Natural killer cell treated with Interleukin-12 subunit alpha and Interleukin-12 subunit beta and Interleukin-15 and Interleukin-18, amount 100 ng/mL, for 72 hours (primary cell): ENCODE data around the gene KNSTRN. TPM values are rescaled to one million over a fixed set of nuclear protein-coding genes. Genes with fewer than 3 reads are reported as not detected.

ENCODE experiments used
- ATAC-seq, 2 donors: fragments of 150-1000 bp; cut with Tn5 transposase in 1 of 2; sonication (Bioruptor Pico), chemical (Tn5 transposase) in 1 of 2; 2 replicates each; pipeline ENCODE4 v1.10.0; 2021
- DNase-seq: peaks from one replicate; pipeline ENCODE4 v3.0.0; 2022; ENCODE audit warnings: low spot score
- H3K27ac Mint-ChIP-seq, 2 donors: 1 replicate in 1 of 2; 2 replicates in 1 of 2; pipeline ENCODE4 v1.8.0; 2022; ENCODE audit warnings: mixed read lengths in 2 of 2, mild to moderate bottlenecking in 1 of 2, moderate library complexity in 1 of 2
- H3K27me3 Mint-ChIP-seq, 2 donors: 1 replicate in 1 of 2; 2 replicates in 1 of 2; pipeline ENCODE4 v1.8.0; 2022; ENCODE audit warnings: mixed read lengths in 2 of 2
- H3K36me3 Mint-ChIP-seq: one replicate; pipeline ENCODE4 v1.8.0; 2022; ENCODE audit warnings: mixed read lengths
- H3K4me1 Mint-ChIP-seq, 2 donors: 1 replicate in 1 of 2; 2 replicates in 1 of 2; pipeline ENCODE4 v1.8.0; 2022; ENCODE audit warnings: low read depth in 2 of 2, mixed read lengths in 2 of 2, mild to moderate bottlenecking in 1 of 2
- H3K4me3 Mint-ChIP-seq: one replicate; pipeline ENCODE4 v1.8.0; 2022; ENCODE audit warnings: mixed read lengths
- H3K9me3 Mint-ChIP-seq: 2 replicates; pipeline ENCODE4 v1.8.0; 2022; ENCODE audit warnings: mixed read lengths
- total RNA-seq, 2 donors: library from RNA; stranded (reverse); gene quantifications; one replicate each; pipeline ENCODE4 v1.2.3, GENCODE V29; 2022

KNSTRN gene
- total RNA-seq, 2 donors from 2014 or later, result 32.4 to 75.1 TPM

DNA sequence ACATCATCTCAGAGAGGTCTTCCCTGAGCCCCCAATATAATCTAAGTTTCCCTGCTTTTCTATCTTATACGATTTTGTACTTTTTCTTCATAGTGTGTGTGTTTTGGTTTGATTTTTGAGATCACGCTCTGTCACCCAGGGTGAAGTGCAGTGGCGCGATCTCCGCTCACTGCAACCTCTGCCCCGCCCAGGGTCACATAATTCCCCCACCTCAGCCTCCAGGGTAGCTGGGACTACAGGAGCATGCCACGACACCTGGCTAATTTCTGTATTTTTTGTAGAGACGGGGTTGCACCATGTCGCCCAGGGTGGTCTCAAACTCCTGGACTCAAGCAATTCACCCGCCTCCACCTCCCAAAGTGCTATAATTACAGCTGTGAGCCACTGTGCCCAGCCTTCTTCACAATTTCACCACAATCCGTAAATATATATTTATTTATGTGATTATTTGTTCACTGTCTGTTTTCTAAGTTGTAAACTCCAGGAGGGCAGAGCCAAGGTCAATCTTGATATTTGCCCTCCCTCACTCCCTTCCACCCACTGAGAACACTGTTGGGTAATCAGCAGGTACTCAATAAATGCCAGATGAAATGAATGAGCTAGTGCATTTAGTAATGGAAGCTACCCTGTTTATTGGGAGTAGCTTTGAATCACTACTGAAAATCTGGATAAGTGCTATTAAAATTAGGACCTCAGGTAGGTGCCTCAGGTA, 547 bp upstream of the KNSTRN start:
- no peak for DNase-seq
- H3K27me3 Mint-ChIP-seq, result no peaks in the 10 kb centered on the region
- H3K27ac Mint-ChIP-seq, result peak overlapping the region; percentile 72 to 91
- H3K36me3 Mint-ChIP-seq, result peaks cover 5% of the 10 kb centered on the region
- peaks cover 15 to 21% of the 10 kb centered on the region in 2 donors for H3K4me1 Mint-ChIP-seq
- H3K9me3 Mint-ChIP-seq, result no peaks in the 10 kb centered on the region
- ATAC-seq, result no peak
- H3K4me3 Mint-ChIP-seq, result no peak overlapping the region

DNA sequence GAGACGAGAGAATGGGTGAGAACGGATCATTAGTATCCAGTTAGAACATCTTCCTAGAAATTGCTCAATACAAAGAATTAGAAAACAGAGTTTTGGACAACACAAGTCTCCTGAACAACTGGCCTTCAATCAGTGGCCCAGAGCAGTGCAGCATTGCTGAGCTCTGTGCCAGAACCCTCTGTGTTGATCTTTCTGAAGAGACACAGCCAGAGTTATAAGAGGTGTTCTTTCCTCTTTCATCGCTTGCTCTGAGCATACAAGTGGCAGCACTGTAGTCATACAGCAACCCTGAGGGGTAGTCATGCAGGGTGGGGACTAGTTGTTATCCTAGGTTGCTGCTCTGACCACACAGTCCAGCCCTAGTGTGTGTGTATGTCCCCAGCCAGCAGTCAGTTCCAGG, 4.0 kb downstream of the KNSTRN start:
- DNase-seq (no peak), ATAC-seq (no peak)
- no peaks in the 10 kb centered on the region for H3K9me3 Mint-ChIP-seq
- peaks cover 15 to 21% of the 10 kb centered on the region in 2 donors for H3K4me1 Mint-ChIP-seq
- peaks cover 16% of the 10 kb centered on the region for H3K36me3 Mint-ChIP-seq
- H3K27me3 Mint-ChIP-seq, result no peaks in the 10 kb centered on the region
- no peak overlapping the region for H3K27ac Mint-ChIP-seq
- H3K4me3 Mint-ChIP-seq, result no peak overlapping the region

DNA sequence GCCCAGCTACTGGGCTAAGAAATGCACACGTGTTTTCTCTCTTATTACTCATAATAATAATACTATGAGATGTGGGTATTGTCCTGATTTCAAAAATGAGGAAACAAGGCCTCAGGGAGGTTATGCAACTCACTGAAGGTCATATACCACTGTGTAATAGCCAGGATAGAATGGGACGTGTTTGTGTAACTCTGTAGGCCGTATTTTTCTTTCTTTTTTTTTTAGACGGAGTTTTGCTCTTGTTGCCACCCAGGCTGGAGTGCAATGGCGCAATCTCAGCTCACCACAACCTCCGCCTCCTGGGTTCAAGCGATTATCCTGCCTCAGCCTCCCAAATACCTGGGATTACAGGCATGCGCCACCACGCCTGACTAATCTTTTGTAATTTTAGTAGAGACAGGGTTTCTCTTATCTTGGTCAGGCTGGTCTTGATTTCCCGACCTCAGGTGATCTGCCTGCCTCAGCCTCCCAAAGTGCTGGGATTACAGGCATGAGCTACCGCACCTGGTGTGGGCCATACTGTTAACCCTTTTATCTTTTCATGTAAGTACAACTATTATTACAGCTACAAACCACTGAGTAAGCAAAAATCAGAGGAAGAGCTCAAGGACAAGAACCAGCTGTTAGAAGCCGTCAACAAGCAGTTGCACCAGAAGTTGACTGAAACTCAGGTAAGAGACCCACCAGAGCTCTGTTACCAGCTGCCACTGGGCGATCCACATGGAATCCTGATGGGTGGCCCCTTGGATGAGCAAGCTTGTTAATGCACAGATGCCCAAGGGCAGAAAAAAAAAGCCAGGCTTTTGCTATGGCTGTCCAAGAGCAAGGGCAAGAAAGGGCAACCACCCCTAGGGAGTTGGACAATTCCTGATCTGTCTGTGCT, 6.7 kb downstream of the KNSTRN start:
- Mint-ChIP-seq H3K4me1 (peaks cover 3 to 6% of the 10 kb centered on the region in 2 donors), H3K4me3 (no peak overlapping the region), H3K27me3 (no peaks in the 10 kb centered on the region), H3K9me3 (no peaks in the 10 kb centered on the region), H3K27ac (no peak overlapping the region), H3K36me3 (peaks cover 18% of the 10 kb centered on the region)
- DNase-seq, result no peak
- ATAC-seq, result no peak

GRCh38 chr15:40389824-40390595, 7.5 kb downstream of the KNSTRN start:
- ATAC-seq, result no peak
- Mint-ChIP-seq H3K36me3 (peaks cover 18% of the 10 kb centered on the region), H3K27ac (no peak overlapping the region), H3K27me3 (no peaks in the 10 kb centered on the region), H3K4me1 (peaks cover 0 to 4% of the 10 kb centered on the region in 2 donors), H3K4me3 (no peak overlapping the region), H3K9me3 (no peaks in the 10 kb centered on the region)
- no peak for DNase-seq

DNA sequence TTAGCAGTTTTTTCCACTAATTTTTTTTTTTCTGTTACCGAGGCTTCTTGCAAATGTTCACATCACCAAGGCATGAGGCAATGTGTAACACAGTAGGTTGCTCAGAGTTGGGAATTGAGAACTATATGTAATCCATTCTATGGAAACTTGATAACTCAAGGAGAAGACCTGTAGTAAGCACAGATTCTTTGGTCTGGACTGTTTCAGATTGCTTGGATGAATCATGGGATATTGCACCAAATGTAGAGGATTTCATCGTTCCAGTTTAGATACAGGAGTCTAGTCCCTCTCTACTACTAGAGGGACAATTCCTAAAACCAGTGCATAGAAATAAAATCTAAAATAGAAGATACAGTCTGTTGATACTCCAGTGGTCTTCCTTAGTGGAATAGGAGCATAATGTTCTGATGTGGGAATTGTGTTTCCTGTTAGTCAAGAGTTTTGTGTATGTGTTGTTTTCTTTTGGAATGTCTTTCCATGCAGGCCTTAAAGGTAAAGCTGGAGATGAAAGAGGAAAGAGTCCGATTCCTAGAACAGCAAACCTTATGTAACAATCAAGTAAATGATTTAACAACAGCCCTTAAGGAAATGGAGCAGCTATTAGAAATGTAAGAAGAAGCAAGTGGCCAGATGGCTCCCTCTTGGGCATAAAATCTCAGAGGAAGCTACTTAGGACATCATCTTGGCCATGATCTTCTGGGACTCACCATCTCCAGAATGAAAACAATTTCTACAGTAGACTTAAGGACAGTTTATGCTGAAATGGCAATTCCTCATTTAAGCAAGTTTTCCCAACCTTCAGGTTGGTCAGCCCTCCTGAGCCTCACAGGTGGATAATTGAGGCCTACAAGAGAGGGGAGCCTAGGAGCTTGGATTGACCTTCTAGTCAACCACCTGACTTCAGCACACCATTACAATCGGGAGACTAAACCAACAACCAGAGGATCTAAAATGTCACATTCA, 10.7 kb downstream of the KNSTRN start:
- DNase-seq, result no peak
- Mint-ChIP-seq H3K27ac (no peak overlapping the region), H3K36me3 (peaks cover 18% of the 10 kb centered on the region), H3K9me3 (no peaks in the 10 kb centered on the region), H3K4me3 (no peak overlapping the region), H3K27me3 (no peaks in the 10 kb centered on the region), H3K4me1 (peaks cover 3 to 8% of the 10 kb centered on the region in 2 donors)
- ATAC-seq, result no peak

DNA sequence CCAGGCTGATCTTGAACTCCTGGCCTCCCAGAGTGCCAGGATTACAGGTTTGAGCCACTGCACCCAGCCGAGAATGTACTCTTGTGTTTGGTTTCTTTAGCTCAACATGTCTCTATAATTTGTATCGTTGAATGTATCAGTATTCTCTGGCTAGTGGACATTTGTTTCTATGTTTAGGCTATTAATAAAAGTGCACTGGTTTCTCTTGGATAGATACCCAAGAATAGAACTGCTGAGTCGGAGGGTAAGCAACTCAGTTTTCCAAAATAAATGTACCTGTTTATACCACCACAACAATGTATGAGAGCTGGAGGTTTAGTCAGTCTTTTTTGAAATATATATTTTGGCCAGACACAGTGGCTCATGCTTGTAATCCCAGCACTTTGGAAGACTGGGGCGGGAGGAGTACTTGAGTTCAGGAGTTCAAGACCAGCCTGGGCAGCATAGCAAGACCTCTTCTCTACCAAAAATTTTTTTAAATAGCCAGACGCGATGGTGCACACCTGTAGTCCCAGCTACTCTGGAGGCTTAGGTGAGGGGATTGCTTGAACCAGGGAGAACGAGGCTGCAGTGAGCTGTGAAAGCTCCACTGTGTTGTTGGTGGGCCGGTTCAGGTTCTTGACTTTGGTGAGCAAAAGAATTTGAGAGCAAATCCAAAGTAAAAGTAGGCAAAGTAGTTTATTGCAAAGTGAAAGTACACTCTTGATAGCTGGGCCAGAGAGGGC, 15.3 kb downstream of the KNSTRN start:
- Mint-ChIP-seq H3K9me3 (no peaks in the 10 kb centered on the region), H3K4me1 (peaks cover 15 to 20% of the 10 kb centered on the region in 2 donors), H3K36me3 (peaks cover 8% of the 10 kb centered on the region), H3K4me3 (peak overlapping the region; percentile 47), H3K27ac (peak overlapping the region in 1 of 2 donors; percentile 39), H3K27me3 (no peaks in the 10 kb centered on the region)
- ATAC-seq, result no peak
- DNase-seq, result no peak

DNA sequence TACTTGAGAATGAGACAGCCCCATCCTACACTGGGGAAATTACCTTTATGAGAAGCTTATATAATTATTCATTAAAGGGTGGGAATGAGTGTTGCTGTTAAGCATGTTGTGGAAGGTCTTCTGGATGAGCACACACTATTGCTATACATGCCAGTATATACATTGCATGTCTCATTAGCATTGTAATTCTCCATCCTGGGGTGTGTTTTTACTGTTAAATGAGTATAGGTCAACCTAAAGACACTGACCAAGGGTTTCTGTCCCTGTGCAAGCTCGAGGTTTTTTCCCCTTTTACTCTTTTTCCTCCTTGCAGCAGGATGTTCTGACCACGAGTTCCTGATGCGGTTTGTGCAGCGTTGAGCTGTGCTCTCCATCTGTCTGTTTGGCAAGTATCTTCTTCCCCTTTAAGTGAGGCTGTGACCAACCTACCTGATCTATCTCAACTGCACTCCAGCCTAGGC, 15.9 kb downstream of the KNSTRN start:
- no peaks in the 10 kb centered on the region for H3K27me3 Mint-ChIP-seq
- H3K9me3 Mint-ChIP-seq, result no peaks in the 10 kb centered on the region
- H3K27ac Mint-ChIP-seq, result peak overlapping the region in 1 of 2 donors; percentile 39
- peaks cover 3% of the 10 kb centered on the region for H3K36me3 Mint-ChIP-seq
- DNase-seq (peak; percentile 66), ATAC-seq (peak; percentile 82 to 83)
- peak overlapping the region; percentile 47 for H3K4me3 Mint-ChIP-seq
- peaks cover 16 to 20% of the 10 kb centered on the region in 2 donors for H3K4me1 Mint-ChIP-seq

GRCh38 chr15:40399370-40399769, 16.8 kb downstream of the KNSTRN start:
- Mint-ChIP-seq H3K9me3 (no peaks in the 10 kb centered on the region), H3K4me3 (peak overlapping the region; percentile 25)

GRCh38 chr15:40405501-40406381, 23.2 kb downstream of the KNSTRN start, which contains the start of gene IVD:
Gene IVD, plus strand, starts transcription at chr15:40405795. Its CDS starts 33 bp downstream, at chr15:40405828.
- Mint-ChIP-seq H3K27ac (peak within 1 kb of the TSS; percentile 80 to 85), H3K27me3 (no peaks in the 10 kb centered on the region), H3K4me1 (peaks cover 23 to 30% of the 10 kb centered on the region in 2 donors), H3K4me3 (peak within 1 kb of the TSS; percentile 92), H3K36me3 (peaks cover 2% of the 10 kb centered on the region), H3K9me3 (no peaks in the 10 kb centered on the region)
- ATAC-seq (peak; percentile 99 to 100), DNase-seq (peak; percentile 94)

More at GRCh38 chr15:40399370-40399769, 16.8 kb downstream of the KNSTRN start:
- DNase-seq (no peak), ATAC-seq (no peak)
- H3K27ac Mint-ChIP-seq, result no peak overlapping the region
- no peaks in the 10 kb centered on the region for H3K36me3 Mint-ChIP-seq
- no peaks in the 10 kb centered on the region for H3K27me3 Mint-ChIP-seq
- peaks cover 19 to 20% of the 10 kb centered on the region in 2 donors for H3K4me1 Mint-ChIP-seq

DNA sequence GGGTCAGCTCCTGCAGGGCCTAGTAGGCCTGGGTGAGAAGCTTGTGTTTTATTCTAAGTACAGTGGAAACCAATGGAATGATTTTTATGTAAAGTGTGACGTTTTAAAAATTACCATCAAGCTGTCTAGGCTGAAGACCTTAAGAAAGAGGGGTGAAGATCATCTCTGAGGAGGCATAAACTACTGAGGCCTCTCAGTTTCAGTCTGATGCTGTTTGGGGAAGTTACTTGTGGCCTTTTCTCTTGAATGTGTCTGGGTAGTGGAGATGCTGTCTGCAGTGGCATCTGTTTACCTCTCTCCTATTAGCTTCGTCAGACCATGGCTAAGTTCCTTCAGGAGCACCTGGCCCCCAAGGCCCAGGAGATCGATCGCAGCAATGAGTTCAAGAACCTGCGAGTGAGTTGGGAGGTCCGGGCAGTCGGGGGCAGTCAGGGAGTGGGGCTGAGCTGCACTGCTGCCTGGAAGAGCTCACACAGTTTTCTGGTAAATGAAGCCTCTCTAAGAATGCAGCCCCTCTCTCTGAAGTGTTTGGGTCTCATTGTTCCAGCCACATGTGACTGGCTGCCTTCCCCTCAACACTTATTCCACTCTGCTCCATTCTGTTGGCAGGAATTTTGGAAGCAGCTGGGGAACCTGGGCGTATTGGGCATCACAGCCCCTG, 24.9 kb downstream of the KNSTRN start:
- ATAC-seq (no peak), DNase-seq (no peak)
- Mint-ChIP-seq H3K27ac (peak overlapping the region in 1 of 2 donors; percentile 43), H3K27me3 (no peaks in the 10 kb centered on the region), H3K4me3 (peak overlapping the region; percentile 57), H3K9me3 (no peaks in the 10 kb centered on the region), H3K36me3 (peaks cover 14% of the 10 kb centered on the region), H3K4me1 (peaks cover 23 to 39% of the 10 kb centered on the region in 2 donors)

GRCh38 chr15:40409366-40409765, 26.8 kb downstream of the KNSTRN start:
- DNase-seq, result no peak
- ATAC-seq, result no peak
- Mint-ChIP-seq H3K4me3 (no peak overlapping the region), H3K9me3 (no peaks in the 10 kb centered on the region), H3K27ac (no peak overlapping the region), H3K27me3 (no peaks in the 10 kb centered on the region), H3K36me3 (peaks cover 14% of the 10 kb centered on the region), H3K4me1 (peaks cover 23 to 35% of the 10 kb centered on the region in 2 donors)
